ENCODE measurements around the gene CAMKV.
A peak's percentile ranks its signal among the peaks of the same experiment; 100 is the strongest.

The CAMKV gene

GRCh38 chr3:49859576-49860305, 10.0 kb downstream of the CAMKV start:
- Histone ChIP-seq H3K4me1 (ENCODE audit: insufficient read depth, low read length) (peaks cover 11% of the 10 kb centered on the region), H2AFZ (ENCODE audit: low read depth, low read length) (no peak overlapping the region), H3K9me3 (ENCODE audit: low read length) (no peaks in the 10 kb centered on the region), H3K27me3 (ENCODE audit: insufficient read depth, low read length) (no peaks in the 10 kb centered on the region), H3K36me3 (ENCODE audit: insufficient read depth, low read length) (peaks cover 14% of the 10 kb centered on the region), H3K4me3 (ENCODE audit: low read length) (no peak overlapping the region)

- Histone ChIP-seq H2AFZ (ENCODE audit: low read depth, low read length) (peak within 1 kb of the TSS; percentile 21), H3K4me3 (ENCODE audit: low read length) (peak within 1 kb of the TSS; percentile 84), H3K9me3 (ENCODE audit: low read length) (no peaks in the 10 kb centered on the region), H3K4me1 (ENCODE audit: insufficient read depth, low read length) (peaks cover 11% of the 10 kb centered on the region), H3K27me3 (ENCODE audit: insufficient read depth, low read length) (no peaks in the 10 kb centered on the region), H3K36me3 (ENCODE audit: insufficient read depth, low read length) (peaks cover 14% of the 10 kb centered on the region)
Measured at GRCh38 chr3:49856181-49857005, 13.3 kb downstream of the CAMKV start, which contains the start of gene TRAIP. Gene TRAIP (minus strand): TSS chr3:49856564. CDS start chr3:49856453, 111 bp downstream.

GRCh38 chr3:49855662-49856061, 14.0 kb downstream of the CAMKV start:
- Histone ChIP-seq H3K27me3 (ENCODE audit: insufficient read depth, low read length) (no peaks in the 10 kb centered on the region), H3K9me3 (ENCODE audit: low read length) (no peaks in the 10 kb centered on the region), H2AFZ (ENCODE audit: low read depth, low read length) (peak overlapping the region; percentile 21), H3K4me3 (ENCODE audit: low read length) (peak overlapping the region; percentile 84), H3K36me3 (ENCODE audit: insufficient read depth, low read length) (peaks cover 14% of the 10 kb centered on the region), H3K4me1 (ENCODE audit: insufficient read depth, low read length) (peaks cover 11% of the 10 kb centered on the region)

GRCh38 chr3:49845694-49846093, 24.0 kb downstream of the CAMKV start:
- no peak overlapping the region for H3K4me3 ChIP-seq (ENCODE audit: low read length)
- no peaks in the 10 kb centered on the region for H3K27me3 ChIP-seq (ENCODE audit: insufficient read depth, low read length)
- no peaks in the 10 kb centered on the region for H3K9me3 ChIP-seq (ENCODE audit: low read length)
- no peak overlapping the region for H2AFZ ChIP-seq (ENCODE audit: low read depth, low read length)
- no peaks in the 10 kb centered on the region for H3K4me1 ChIP-seq (ENCODE audit: insufficient read depth, low read length)
- peaks cover 56% of the 10 kb centered on the region for H3K36me3 ChIP-seq (ENCODE audit: insufficient read depth, low read length)

- Histone ChIP-seq H3K9me3 (ENCODE audit: low read length) (no peaks in the 10 kb centered on the region), H2AFZ (ENCODE audit: low read depth, low read length) (no peak overlapping the region), H3K27me3 (ENCODE audit: insufficient read depth, low read length) (no peaks in the 10 kb centered on the region), H3K4me1 (ENCODE audit: insufficient read depth, low read length) (no peaks in the 10 kb centered on the region), H3K36me3 (ENCODE audit: insufficient read depth, low read length) (peaks cover 56% of the 10 kb centered on the region), H3K4me3 (ENCODE audit: low read length) (no peak overlapping the region)
Measured at GRCh38 chr3:49844464-49845183, 25.1 kb downstream of the CAMKV start.

GRCh38 chr3:49842843-49843517, 26.7 kb downstream of the CAMKV start:
- Histone ChIP-seq H3K9me3 (ENCODE audit: low read length) (no peaks in the 10 kb centered on the region), H3K4me3 (ENCODE audit: low read length) (no peak overlapping the region), H3K36me3 (ENCODE audit: insufficient read depth, low read length) (peaks cover 60% of the 10 kb centered on the region), H3K27me3 (ENCODE audit: insufficient read depth, low read length) (no peaks in the 10 kb centered on the region), H3K4me1 (ENCODE audit: insufficient read depth, low read length) (no peaks in the 10 kb centered on the region), H2AFZ (ENCODE audit: low read depth, low read length) (no peak overlapping the region)

GRCh38 chr3:49841806-49842205, 27.9 kb downstream of the CAMKV start:
- Histone ChIP-seq H3K27me3 (ENCODE audit: insufficient read depth, low read length) (no peaks in the 10 kb centered on the region), H3K4me3 (ENCODE audit: low read length) (no peak overlapping the region), H3K36me3 (ENCODE audit: insufficient read depth, low read length) (peaks cover 60% of the 10 kb centered on the region), H2AFZ (ENCODE audit: low read depth, low read length) (no peak overlapping the region), H3K9me3 (ENCODE audit: low read length) (no peaks in the 10 kb centered on the region), H3K4me1 (ENCODE audit: insufficient read depth, low read length) (no peaks in the 10 kb centered on the region)

GRCh38 chr3:49841126-49841696, 28.5 kb downstream of the CAMKV start:
- Histone ChIP-seq H2AFZ (ENCODE audit: low read depth, low read length) (no peak overlapping the region), H3K36me3 (ENCODE audit: insufficient read depth, low read length) (peaks cover 60% of the 10 kb centered on the region), H3K4me3 (ENCODE audit: low read length) (no peak overlapping the region), H3K27me3 (ENCODE audit: insufficient read depth, low read length) (no peaks in the 10 kb centered on the region), H3K9me3 (ENCODE audit: low read length) (no peaks in the 10 kb centered on the region), H3K4me1 (ENCODE audit: insufficient read depth, low read length) (no peaks in the 10 kb centered on the region)

- Histone ChIP-seq H3K9me3 (ENCODE audit: low read length) (no peaks in the 10 kb centered on the region), H3K4me3 (ENCODE audit: low read length) (no peak overlapping the region), H3K27me3 (ENCODE audit: insufficient read depth, low read length) (no peaks in the 10 kb centered on the region), H3K36me3 (ENCODE audit: insufficient read depth, low read length) (peaks cover 52% of the 10 kb centered on the region), H3K4me1 (ENCODE audit: insufficient read depth, low read length) (no peaks in the 10 kb centered on the region), H2AFZ (ENCODE audit: low read depth, low read length) (no peak overlapping the region)
Measured at GRCh38 chr3:49840388-49840787, 29.3 kb downstream of the CAMKV start.

GRCh38 chr3:49839193-49839809, 30.4 kb downstream of the CAMKV start:
- peaks cover 48% of the 10 kb centered on the region for H3K36me3 ChIP-seq (ENCODE audit: insufficient read depth, low read length)
- H3K4me1 ChIP-seq (ENCODE audit: insufficient read depth, low read length), result no peaks in the 10 kb centered on the region

GRCh38 chr3:49831341-49831740, 38.4 kb downstream of the CAMKV start:
- no peaks in the 10 kb centered on the region for H3K27me3 ChIP-seq (ENCODE audit: insufficient read depth, low read length)
- no peak overlapping the region for H3K4me3 ChIP-seq (ENCODE audit: low read length)
- no peak overlapping the region for H2AFZ ChIP-seq (ENCODE audit: low read depth, low read length)
- H3K36me3 ChIP-seq (ENCODE audit: insufficient read depth, low read length), result peaks cover 53% of the 10 kb centered on the region
- no peaks in the 10 kb centered on the region for H3K9me3 ChIP-seq (ENCODE audit: low read length)
- no peaks in the 10 kb centered on the region for H3K4me1 ChIP-seq (ENCODE audit: insufficient read depth, low read length)

More at GRCh38 chr3:49839193-49839809, 30.4 kb downstream of the CAMKV start:
- Histone ChIP-seq H3K9me3 (ENCODE audit: low read length) (no peaks in the 10 kb centered on the region), H3K27me3 (ENCODE audit: insufficient read depth, low read length) (no peaks in the 10 kb centered on the region), H2AFZ (ENCODE audit: low read depth, low read length) (no peak overlapping the region), H3K4me3 (ENCODE audit: low read length) (no peak overlapping the region)

GRCh38 chr3:49826016-49826415, 43.7 kb downstream of the CAMKV start:
- peaks cover 28% of the 10 kb centered on the region for H3K36me3 ChIP-seq (ENCODE audit: insufficient read depth, low read length)
- no peaks in the 10 kb centered on the region for H3K27me3 ChIP-seq (ENCODE audit: insufficient read depth, low read length)
- H2AFZ ChIP-seq (ENCODE audit: low read depth, low read length), result no peak overlapping the region
- H3K9me3 ChIP-seq (ENCODE audit: low read length), result no peaks in the 10 kb centered on the region
- H3K4me3 ChIP-seq (ENCODE audit: low read length), result no peak overlapping the region
- H3K4me1 ChIP-seq (ENCODE audit: insufficient read depth, low read length), result no peaks in the 10 kb centered on the region
